T-helper 17 cell (primary cell): ENCODE data around the gene IL3. TPM values are rescaled to one million over a fixed set of nuclear protein-coding genes. Genes with fewer than 3 reads are reported as not detected.
A peak's percentile ranks its signal among the peaks of the same experiment; 100 is the strongest.

Experiments
- ATAC-seq: fragments of 150-1000 bp; cut with Tn5 transposase; 2 replicates; pipeline ENCODE4 v1.10.0; 2021; ENCODE audit warnings: mild to moderate bottlenecking, moderate library complexity
- DNase-seq, 3 donors: peaks; one replicate each; pipeline versions ENCODE4 v3.0.0 to v3.0.0-alpha.2; 2020 to 2021
- H3K9me3 ChIP-seq: one replicate; pipeline ENCODE4 v1.7.0; 2013; ENCODE audit warnings: low read length, mild to moderate bottlenecking; ENCODE audit not compliant: control insufficient read depth, poor library complexity, severe bottlenecking
- H3K27ac Mint-ChIP-seq: one replicate; pipeline ENCODE4 v1.8.0; 2022; ENCODE audit warnings: mild to moderate bottlenecking, moderate library complexity, mixed read lengths
- H3K27me3 Mint-ChIP-seq: one replicate; pipeline ENCODE4 v1.8.0; 2022; ENCODE audit warnings: mixed read lengths
- H3K36me3 Mint-ChIP-seq: one replicate; pipeline ENCODE4 v1.8.0; 2022; ENCODE audit warnings: low read depth, mixed read lengths
- H3K4me1 Mint-ChIP-seq: one replicate; pipeline ENCODE4 v1.8.0; 2022; ENCODE audit warnings: mild to moderate bottlenecking, mixed read lengths
- H3K4me3 Mint-ChIP-seq: one replicate; pipeline ENCODE4 v1.8.0; 2022; ENCODE audit warnings: mild to moderate bottlenecking, moderate library complexity, mixed read lengths
- total RNA-seq, 4 donors: library from RNA in 2 of 4; stranded (reverse) in 2 of 4; gene quantifications; one replicate each; pipeline ENCODE4 v1.2.3 and lab custom pipeline; 2022 to 2026

IL3 gene
- total RNA-seq, 2 donors from 2014 or later: not detected

DNA sequence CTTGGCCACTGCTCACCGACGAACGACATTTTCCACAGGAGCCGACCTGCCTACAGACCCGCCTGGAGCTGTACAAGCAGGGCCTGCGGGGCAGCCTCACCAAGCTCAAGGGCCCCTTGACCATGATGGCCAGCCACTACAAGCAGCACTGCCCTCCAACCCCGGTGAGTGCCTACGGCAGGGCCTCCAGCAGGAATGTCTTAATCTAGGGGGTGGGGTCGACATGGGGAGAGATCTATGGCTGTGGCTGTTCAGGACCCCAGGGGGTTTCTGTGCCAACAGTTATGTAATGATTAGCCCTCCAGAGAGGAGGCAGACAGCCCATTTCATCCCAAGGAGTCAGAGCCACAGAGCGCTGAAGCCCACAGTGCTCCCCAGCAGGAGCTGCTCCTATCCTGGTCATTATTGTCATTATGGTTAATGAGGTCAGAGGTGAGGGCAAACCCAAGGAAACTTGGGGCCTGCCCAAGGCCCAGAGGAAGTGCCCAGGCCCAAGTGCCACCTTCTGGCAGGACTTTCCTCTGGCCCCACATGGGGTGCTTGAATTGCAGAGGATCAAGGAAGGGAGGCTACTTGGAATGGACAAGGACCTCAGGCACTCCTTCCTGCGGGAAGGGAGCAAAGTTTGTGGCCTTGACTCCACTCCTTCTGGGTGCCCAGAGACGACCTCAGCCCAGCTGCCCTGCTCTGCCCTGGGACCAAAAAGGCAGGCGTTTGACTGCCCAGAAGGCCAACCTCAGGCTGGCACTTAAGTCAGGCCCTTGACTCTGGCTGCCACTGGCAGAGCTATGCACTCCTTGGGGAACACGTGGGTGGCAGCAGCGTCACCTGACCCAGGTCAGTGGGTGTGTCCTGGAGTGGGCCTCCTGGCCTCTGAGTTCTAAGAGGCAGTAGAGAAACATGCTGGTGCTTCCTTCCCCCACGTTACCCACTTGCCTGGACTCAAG lies 14.6 kb downstream of the IL3 start:
- H3K9me3 ChIP-seq: no peaks in the 10 kb centered on the region
- no peaks in the 10 kb centered on the region for H3K36me3 Mint-ChIP-seq
- H3K4me3 Mint-ChIP-seq: peak overlapping the region; percentile 31
- no peak for DNase-seq
- peak overlapping the region; percentile 67 for H3K27ac Mint-ChIP-seq
- H3K27me3 Mint-ChIP-seq: no peaks in the 10 kb centered on the region
- H3K4me1 Mint-ChIP-seq: peaks cover 34% of the 10 kb centered on the region
- peak; percentile 63 for ATAC-seq

GRCh38 chr5:132075719-132076077 lies 15.2 kb downstream of the IL3 start:
- H3K27ac Mint-ChIP-seq: peak overlapping the region; percentile 67
- ATAC-seq (no peak), DNase-seq (no peak)
- H3K4me3 Mint-ChIP-seq: peak overlapping the region; percentile 25
- H3K9me3 ChIP-seq: no peaks in the 10 kb centered on the region
- H3K36me3 Mint-ChIP-seq: no peaks in the 10 kb centered on the region
- peaks cover 37% of the 10 kb centered on the region for H3K4me1 Mint-ChIP-seq
- no peaks in the 10 kb centered on the region for H3K27me3 Mint-ChIP-seq

GRCh38 chr5:132076202-132076830 lies 15.9 kb downstream of the IL3 start:
- no peaks in the 10 kb centered on the region for H3K36me3 Mint-ChIP-seq
- no peaks in the 10 kb centered on the region for H3K27me3 Mint-ChIP-seq
- peak overlapping the region; percentile 67 for H3K27ac Mint-ChIP-seq
- peak overlapping the region; percentile 45 for H3K4me3 Mint-ChIP-seq
- no peaks in the 10 kb centered on the region for H3K9me3 ChIP-seq
- H3K4me1 Mint-ChIP-seq: peaks cover 32% of the 10 kb centered on the region
- no peak for DNase-seq
- ATAC-seq: peak; percentile 55

DNA sequence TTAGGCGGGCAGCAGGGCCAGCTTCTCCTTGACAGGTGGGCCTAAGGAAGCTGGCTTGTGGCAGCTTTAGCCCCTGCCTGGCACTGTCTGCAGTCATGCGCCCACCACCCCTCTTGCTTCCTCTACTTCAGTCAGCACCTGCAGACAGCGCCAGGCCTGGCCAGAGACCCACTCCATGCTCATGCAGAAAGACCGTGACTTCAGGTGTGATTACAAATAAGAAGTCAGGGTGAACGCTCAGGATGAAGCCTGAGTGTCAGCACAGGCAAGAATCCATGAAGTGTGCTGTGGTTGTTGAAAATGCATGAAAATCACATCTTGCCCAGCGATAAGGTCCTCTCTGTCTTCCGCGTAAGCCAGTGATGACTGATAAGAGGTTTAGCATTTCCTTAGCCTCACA lies 16.5 kb downstream of the IL3 start:
- DNase-seq: no peak
- peak overlapping the region; percentile 45 for H3K4me3 Mint-ChIP-seq
- no peaks in the 10 kb centered on the region for H3K36me3 Mint-ChIP-seq
- H3K4me1 Mint-ChIP-seq: peaks cover 34% of the 10 kb centered on the region
- H3K9me3 ChIP-seq: no peaks in the 10 kb centered on the region
- H3K27ac Mint-ChIP-seq: peak overlapping the region; percentile 49
- no peaks in the 10 kb centered on the region for H3K27me3 Mint-ChIP-seq
- no peak for ATAC-seq

DNA sequence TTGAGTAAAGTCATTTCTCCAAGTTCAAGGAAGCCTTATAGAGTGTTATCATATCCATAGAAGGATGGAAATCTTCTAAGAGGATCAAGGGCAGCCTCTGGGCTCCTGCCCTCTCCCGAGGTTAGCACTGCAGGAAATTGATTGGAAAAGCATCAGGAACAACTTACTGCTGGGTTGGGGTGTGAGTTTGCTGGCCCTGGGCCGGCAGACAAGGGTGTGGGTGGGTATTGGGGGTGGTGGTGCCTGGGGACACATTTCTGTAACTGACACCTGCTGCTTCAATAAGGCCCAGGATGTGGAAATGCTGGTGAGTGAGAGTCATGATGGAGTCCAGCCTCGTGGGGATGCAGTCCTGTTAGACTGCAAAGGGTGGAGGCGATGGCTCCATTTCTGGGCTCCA lies 18.6 kb downstream of the IL3 start:
- no peak overlapping the region for H3K27ac Mint-ChIP-seq
- DNase-seq (no peak), ATAC-seq (no peak)
- H3K4me3 Mint-ChIP-seq: no peak overlapping the region
- no peaks in the 10 kb centered on the region for H3K9me3 ChIP-seq
- H3K36me3 Mint-ChIP-seq: no peaks in the 10 kb centered on the region
- peaks cover 28% of the 10 kb centered on the region for H3K4me1 Mint-ChIP-seq
- H3K27me3 Mint-ChIP-seq: no peaks in the 10 kb centered on the region

DNA sequence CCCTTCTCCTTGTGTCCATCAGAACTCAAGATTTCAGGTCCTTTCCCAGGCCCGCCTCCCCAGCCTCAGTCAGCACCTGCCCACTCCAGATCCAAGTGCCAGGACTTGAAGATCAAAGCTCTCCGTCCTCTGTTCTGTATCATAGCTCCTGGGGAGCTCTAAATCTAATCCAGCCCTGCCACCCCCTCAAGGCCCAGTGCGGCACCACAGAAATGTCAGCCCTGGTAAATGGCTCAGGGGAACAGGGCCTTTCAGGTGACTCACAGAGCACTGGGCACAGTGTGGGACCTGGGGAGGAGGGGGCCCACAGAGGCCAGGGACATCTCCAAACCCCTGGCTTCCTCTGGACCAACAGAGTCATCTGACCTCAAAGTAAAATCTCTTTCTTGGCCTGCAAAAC lies 19.2 kb downstream of the IL3 start:
- Mint-ChIP-seq H3K27me3 (no peaks in the 10 kb centered on the region), H3K36me3 (no peaks in the 10 kb centered on the region), H3K27ac (no peak overlapping the region), H3K4me3 (peak overlapping the region; percentile 47), H3K4me1 (peaks cover 28% of the 10 kb centered on the region)
- no peak for DNase-seq
- no peaks in the 10 kb centered on the region for H3K9me3 ChIP-seq
- ATAC-seq: no peak

GRCh38 chr5:132080595-132080994 lies 20.1 kb downstream of the IL3 start:
- Mint-ChIP-seq H3K36me3 (no peaks in the 10 kb centered on the region), H3K27me3 (no peaks in the 10 kb centered on the region), H3K27ac (no peak overlapping the region), H3K4me3 (no peak overlapping the region), H3K4me1 (peaks cover 32% of the 10 kb centered on the region)
- DNase-seq (no peak), ATAC-seq (no peak)
- no peaks in the 10 kb centered on the region for H3K9me3 ChIP-seq

DNA sequence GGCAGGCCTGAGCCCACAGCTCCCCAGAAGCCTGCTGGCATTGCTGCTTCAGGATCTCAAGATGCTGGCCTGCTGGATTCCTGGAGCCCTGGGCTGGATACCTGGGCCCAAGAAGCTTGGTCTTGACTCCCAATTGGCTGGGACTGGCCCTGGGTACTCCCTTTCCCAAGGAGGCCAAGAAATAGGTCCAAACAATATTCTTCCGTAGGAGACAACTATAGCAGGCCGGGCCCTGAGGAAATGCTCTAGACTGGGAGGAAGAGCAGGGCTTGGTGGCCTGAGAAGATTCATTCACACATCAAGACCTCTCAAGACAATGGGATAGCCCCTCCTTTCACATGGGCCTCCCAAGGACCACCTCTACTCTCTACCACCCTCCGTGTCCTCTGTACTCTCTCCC lies 21.0 kb downstream of the IL3 start:
- Mint-ChIP-seq H3K4me1 (peaks cover 33% of the 10 kb centered on the region), H3K36me3 (no peaks in the 10 kb centered on the region), H3K27me3 (no peaks in the 10 kb centered on the region), H3K4me3 (peak overlapping the region; percentile 9), H3K27ac (no peak overlapping the region)
- ATAC-seq (no peak), DNase-seq (no peak)
- H3K9me3 ChIP-seq: no peaks in the 10 kb centered on the region

DNA sequence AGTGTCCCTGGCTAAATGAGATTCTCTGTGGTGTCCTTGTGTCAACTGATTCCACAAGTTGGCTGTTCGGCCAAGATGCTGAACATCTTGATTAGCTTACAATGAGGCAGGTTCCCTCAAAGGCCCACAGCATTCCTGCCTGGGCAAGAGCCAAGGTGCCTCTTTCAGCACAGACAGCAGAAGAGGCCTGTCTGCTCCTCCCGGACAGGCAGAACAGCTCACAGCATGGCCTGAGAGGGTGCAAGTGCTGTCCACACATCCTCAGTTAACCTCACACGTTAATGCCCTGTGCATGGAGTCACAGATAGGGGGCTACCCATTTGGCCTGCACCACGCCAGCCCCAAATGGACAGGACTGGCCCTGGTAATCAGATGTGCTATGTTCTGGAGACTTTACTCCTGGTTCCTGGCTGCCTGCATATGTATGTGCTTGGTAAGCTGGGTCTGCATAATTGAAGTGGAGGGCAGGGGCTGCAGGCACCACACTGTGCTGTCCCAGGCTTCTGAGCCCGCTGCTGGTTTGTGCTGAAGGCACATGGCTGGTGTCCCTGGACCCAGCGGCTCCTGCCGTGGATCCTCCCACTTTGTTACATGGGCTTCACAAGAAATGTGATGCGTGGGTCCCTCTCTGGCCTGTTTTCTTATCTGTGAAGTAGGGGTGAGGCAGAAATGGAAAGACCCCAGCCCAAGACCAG lies 22.0 kb downstream of the IL3 start:
- no peaks in the 10 kb centered on the region for H3K27me3 Mint-ChIP-seq
- no peak for ATAC-seq
- H3K4me1 Mint-ChIP-seq: peaks cover 29% of the 10 kb centered on the region
- no peaks in the 10 kb centered on the region for H3K36me3 Mint-ChIP-seq
- H3K9me3 ChIP-seq: no peaks in the 10 kb centered on the region
- no peak overlapping the region for H3K4me3 Mint-ChIP-seq
- DNase-seq: no peak
- H3K27ac Mint-ChIP-seq: peak overlapping the region; percentile 11

DNA sequence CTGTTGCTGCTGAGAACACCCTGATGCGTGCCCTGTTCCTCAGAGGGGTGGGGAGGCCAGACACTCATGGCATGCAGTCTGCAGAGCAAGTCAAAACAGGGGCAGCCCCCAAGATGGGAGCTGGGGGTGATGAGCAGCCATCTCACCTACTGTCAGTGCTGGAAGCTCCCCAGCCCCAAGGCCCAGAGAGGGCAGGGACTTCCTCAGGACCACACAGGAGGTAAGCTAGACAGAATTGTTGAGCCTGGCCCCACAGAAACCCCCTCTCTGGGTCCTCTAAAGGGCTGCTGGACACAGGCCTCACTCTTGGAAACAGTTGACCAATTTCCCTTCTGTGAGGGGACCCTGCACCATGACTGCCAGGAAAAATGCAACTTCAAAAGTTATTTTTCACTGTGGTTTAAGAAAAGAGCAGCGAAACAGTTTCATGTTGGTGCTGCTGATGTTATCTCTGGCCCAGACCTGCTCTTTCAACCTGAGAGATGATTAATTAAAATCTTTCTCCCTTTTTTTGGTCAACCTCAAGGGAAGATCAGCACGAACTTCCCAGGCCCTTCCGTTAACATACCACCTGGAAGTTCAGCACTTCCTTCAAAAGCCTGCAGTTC lies 22.7 kb downstream of the IL3 start:
- DNase-seq: no peak
- H3K4me1 Mint-ChIP-seq: peaks cover 27% of the 10 kb centered on the region
- ATAC-seq: peak; percentile 65
- no peaks in the 10 kb centered on the region for H3K9me3 ChIP-seq
- peak overlapping the region; percentile 88 for H3K27ac Mint-ChIP-seq
- H3K4me3 Mint-ChIP-seq: no peak overlapping the region
- no peaks in the 10 kb centered on the region for H3K27me3 Mint-ChIP-seq
- H3K36me3 Mint-ChIP-seq: no peaks in the 10 kb centered on the region

- Mint-ChIP-seq H3K4me3 (no peak overlapping the region), H3K27me3 (no peaks in the 10 kb centered on the region), H3K4me1 (peaks cover 29% of the 10 kb centered on the region), H3K36me3 (no peaks in the 10 kb centered on the region), H3K27ac (peak overlapping the region; percentile 74)
- H3K9me3 ChIP-seq: no peaks in the 10 kb centered on the region
- ATAC-seq (no peak), DNase-seq (no peak)
These were observed 25.2 kb downstream of the IL3 start for GRCh38 chr5:132085686-132086085.

DNA sequence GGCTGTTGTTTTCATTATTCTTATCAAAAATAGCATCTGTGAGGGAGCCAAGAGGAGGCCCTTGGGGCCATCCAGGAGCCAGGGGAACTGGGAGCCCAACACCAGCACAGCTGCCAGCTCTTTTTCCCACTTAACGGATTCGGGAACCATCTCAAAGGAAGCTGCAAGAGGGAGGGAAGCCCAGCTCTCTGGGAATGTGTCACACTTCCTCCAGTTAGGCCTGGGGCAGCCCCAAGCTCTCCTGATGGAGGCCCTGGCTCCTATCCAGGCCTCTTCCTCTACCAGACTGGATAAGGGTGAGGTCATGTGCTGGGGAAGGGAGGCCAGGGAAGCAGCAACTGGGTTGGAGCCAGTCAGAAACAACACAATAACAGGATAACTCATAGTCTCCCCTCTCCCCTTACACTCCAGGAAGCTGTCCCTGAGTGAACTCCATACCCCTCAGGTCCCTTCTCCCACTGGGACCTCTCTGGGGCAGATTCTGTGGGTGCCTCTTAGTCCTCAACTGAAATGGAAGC lies 25.9 kb downstream of the IL3 start:
- ATAC-seq (no peak), DNase-seq (no peak)
- Mint-ChIP-seq H3K4me3 (no peak overlapping the region), H3K27ac (peak overlapping the region; percentile 74), H3K4me1 (peaks cover 29% of the 10 kb centered on the region), H3K36me3 (no peaks in the 10 kb centered on the region), H3K27me3 (no peaks in the 10 kb centered on the region)
- no peaks in the 10 kb centered on the region for H3K9me3 ChIP-seq

DNA sequence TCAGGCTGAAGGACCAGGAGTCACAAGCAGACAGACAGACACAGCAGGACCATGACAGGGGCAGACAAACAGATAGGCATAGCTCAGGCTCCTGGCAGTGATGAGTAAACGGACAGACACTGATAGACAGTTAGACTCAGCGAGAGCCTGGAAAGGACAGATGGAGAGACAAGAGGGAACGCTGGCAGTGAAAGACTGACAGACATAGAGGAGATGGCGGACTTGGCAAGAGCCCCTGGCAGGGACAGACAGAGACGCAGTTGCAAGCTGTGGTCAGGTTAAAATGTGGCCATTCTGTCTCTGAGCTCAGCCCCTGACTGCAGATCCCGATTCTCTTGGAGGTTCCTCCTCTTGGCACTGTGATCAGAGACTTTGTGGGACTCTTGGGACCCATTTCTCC lies 26.7 kb downstream of the IL3 start:
- Mint-ChIP-seq H3K4me1 (peaks cover 23% of the 10 kb centered on the region), H3K36me3 (no peaks in the 10 kb centered on the region), H3K27ac (no peak overlapping the region), H3K27me3 (no peaks in the 10 kb centered on the region), H3K4me3 (no peak overlapping the region)
- ATAC-seq: no peak
- no peaks in the 10 kb centered on the region for H3K9me3 ChIP-seq
- no peak for DNase-seq
